ENCODE measurements around the gene RRAD.
A peak's percentile ranks its signal among the peaks of the same experiment; 100 is the strongest.

DNA sequence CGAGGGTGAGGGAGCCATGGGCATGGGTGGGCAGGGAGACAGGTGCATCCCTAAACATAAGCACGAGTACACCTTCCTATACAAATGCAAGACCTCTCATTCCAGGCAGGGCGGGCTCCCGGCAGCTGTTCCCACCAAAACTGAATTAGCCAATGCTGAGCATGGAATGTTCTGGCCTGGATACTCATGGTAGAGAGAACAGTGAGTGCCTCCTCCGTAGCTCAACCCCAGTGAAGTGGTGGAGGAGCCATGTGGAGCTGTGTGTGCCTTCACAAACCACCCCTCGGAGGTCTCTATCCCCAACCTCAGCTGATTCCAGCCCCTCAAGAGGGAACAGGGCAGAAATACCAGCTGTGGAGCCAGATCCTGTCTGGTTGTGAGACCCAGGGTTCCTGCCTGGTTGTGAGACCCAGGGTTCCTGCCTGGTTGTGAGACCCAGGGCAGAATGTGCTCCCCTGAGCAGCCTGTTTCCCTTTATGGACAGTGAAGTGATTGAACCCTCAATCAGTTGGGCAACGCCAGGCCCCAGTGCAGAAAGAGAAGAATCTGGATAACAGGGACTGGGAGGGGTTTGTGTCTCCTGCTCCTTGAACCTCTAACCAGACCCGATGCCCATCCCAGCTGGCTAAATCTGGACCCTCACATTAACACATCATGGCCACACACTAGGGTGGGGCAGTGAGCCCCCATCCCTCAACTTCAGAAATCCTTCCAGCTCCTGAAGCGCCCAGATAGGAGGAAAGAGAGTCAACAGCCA, 4.2 kb downstream of the RRAD start:
- TF ChIP-seq, protein P1, sequence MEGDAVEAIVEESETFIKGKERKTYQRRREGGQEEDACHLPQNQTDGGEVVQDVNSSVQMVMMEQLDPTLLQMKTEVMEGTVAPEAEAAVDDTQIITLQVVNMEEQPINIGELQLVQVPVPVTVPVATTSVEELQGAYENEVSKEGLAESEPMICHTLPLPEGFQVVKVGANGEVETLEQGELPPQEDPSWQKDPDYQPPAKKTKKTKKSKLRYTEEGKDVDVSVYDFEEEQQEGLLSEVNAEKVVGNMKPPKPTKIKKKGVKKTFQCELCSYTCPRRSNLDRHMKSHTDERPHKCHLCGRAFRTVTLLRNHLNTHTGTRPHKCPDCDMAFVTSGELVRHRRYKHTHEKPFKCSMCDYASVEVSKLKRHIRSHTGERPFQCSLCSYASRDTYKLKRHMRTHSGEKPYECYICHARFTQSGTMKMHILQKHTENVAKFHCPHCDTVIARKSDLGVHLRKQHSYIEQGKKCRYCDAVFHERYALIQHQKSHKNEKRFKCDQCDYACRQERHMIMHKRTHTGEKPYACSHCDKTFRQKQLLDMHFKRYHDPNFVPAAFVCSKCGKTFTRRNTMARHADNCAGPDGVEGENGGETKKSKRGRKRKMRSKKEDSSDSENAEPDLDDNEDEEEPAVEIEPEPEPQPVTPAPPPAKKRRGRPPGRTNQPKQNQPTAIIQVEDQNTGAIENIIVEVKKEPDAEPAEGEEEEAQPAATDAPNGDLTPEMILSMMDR (IDR thresholded peaks at IDR 0.05): no peak
- TF ChIP-seq POLR2A (IDR thresholded peaks at IDR 0.05): peak in 1 of 2 donors; percentile 14

All from heart left ventricle (tissue), 13 donors.